MM.1S (cell line): Measurements from ENCODE around the gene CCT4.
"Not testable (repeated sequence)": the region's sequence is repeated elsewhere in the genome, so short reads cannot be mapped to it uniquely, and the experiment has no call there.

Experiments
- DNase-seq: peaks from one replicate; pipeline ENCODE4 v3.0.0-alpha.2; 2015
- H2AFZ ChIP-seq: fragments of 300-600 bp; sonication (generic); 2 replicates; pipeline ENCODE4 v1.6.0; 2016; ENCODE audit warnings: antibody characterized with exemption, low read length
- H3F3A ChIP-seq: fragments of 300-600 bp; sonication (generic); 2 replicates; pipeline ENCODE4 v1.6.1; 2016; ENCODE audit warnings: mild to moderate bottlenecking, antibody characterized with exemption, low read length, moderate library complexity, mixed read lengths; ENCODE audit not compliant: insufficient read depth
- H3K27ac ChIP-seq: fragments of 300-600 bp; sonication (generic); 2 replicates; pipeline ENCODE4 v1.5.1; 2016; ENCODE audit warnings: mild to moderate bottlenecking, low read length
- H3K27me3 ChIP-seq: fragments of 300-600 bp; sonication (generic); replicated peaks from 2 replicates; pipeline ENCODE4 v1.6.0; 2016; ENCODE audit warnings: low read length; ENCODE audit not compliant: insufficient read depth
- H3K36me3 ChIP-seq: fragments of 300-600 bp; sonication (generic); replicated peaks from 2 replicates; pipeline ENCODE4 v1.6.1; 2016; ENCODE audit warnings: mild to moderate bottlenecking, low read length, mixed read lengths; ENCODE audit not compliant: insufficient read depth
- H3K4me1 ChIP-seq: fragments of 300-600 bp; sonication (generic); 2 replicates; pipeline ENCODE4 v1.6.1; 2016; ENCODE audit warnings: low read length, mixed read lengths
- H3K4me2 ChIP-seq: fragments of 300-600 bp; sonication (generic); 2 replicates; pipeline ENCODE4 v1.6.0; 2016; ENCODE audit warnings: low read depth, low read length
- H3K4me3 ChIP-seq: fragments of 300-600 bp; sonication (generic); 2 replicates; pipeline ENCODE4 v1.5.1; 2016; ENCODE audit warnings: low read length, mixed read lengths
- H3K79me2 ChIP-seq: fragments of 300-600 bp; sonication (generic); 2 replicates; pipeline ENCODE4 v1.6.1; 2016; ENCODE audit warnings: mixed run types, low read length, mixed read lengths
- H3K9ac ChIP-seq: fragments of 300-600 bp; sonication (generic); 2 replicates; pipeline ENCODE4 v1.6.1; 2016; ENCODE audit warnings: low read length, mixed read lengths
- H3K9me2 ChIP-seq: fragments of 300-600 bp; sonication (generic); replicated peaks from 2 replicates; pipeline ENCODE4 v1.6.1; 2016; ENCODE audit warnings: mild to moderate bottlenecking, low read length, mixed read lengths; ENCODE audit not compliant: insufficient read depth
- H3K9me3 ChIP-seq: fragments of 300-600 bp; sonication (generic); replicated peaks from 2 replicates; pipeline ENCODE4 v1.6.1; 2016; ENCODE audit warnings: mild to moderate bottlenecking, low read length, mixed read lengths; ENCODE audit not compliant: insufficient read depth
- H4K20me1 ChIP-seq: fragments of 300-600 bp; sonication (generic); 2 replicates; pipeline ENCODE4 v1.6.1; 2016; ENCODE audit warnings: mild to moderate bottlenecking, low read length, moderate library complexity, mixed read lengths; ENCODE audit not compliant: insufficient read depth
- EZH2 ChIP-seq: fragments of 300-600 bp; sonication (generic); optimal IDR thresholded peaks from 2 replicates; pipeline ENCODE3; 2017; ENCODE audit warnings: low read depth, mild to moderate bottlenecking, antibody characterized with exemption, low read length, mixed read lengths
- EZH2phosphoT487 ChIP-seq: fragments of 300-600 bp; sonication (generic); IDR thresholded peaks from 2 replicates; pipeline ENCODE4 v1.6.1; 2018; ENCODE audit warnings: antibody characterized with exemption, low read length
- TF ChIP-seq, protein P1 (sequence below): fragments of 300-600 bp; sonication (generic); IDR thresholded peaks from 2 replicates; pipeline ENCODE4 v1.5.1; 2016; ENCODE audit warnings: antibody characterized with exemption, low read length, mixed read lengths

Gene CCT4

DNA sequence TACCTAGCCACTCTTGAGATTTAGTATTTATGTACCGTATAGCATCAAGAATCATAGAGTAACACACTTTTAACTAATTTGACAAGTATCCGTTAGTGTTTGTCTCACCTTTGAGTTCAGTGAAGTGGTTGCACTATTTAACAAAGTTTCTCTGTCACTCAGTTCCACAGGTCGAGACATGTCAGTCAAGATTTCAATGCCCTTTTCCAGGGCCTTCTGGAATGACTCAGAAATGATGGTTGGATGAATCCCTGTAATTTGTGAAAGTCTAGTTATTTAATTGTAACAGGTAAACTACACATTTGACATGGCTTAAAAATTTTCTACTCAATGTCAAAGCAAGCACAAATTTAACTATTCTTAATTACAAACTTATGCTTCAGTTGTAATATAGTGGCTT, 9.7 kb downstream of the CCT4 start:
- no peak for DNase-seq
- Histone ChIP-seq H4K20me1 (0 out of 2 replicates have a peak, but pooled peaks cover 3% of the 10 kb centered on the region), H3K36me3 (peaks cover 18% of the 10 kb centered on the region; the same call in 1 of the 2 replicates), H3K79me2 (peaks cover 55% of the 10 kb centered on the region), H3K4me3 (no peak overlapping the region), H3F3A (no peaks in the 10 kb centered on the region; the same call in 1 of the 2 replicates), H3K9ac (no peak overlapping the region), H3K4me2 (no peak overlapping the region), H3K9me2 (no peaks in the 10 kb centered on the region), H3K27ac (no peak overlapping the region), H3K9me3 (no peaks in the 10 kb centered on the region), H3K4me1 (no peaks in the 10 kb centered on the region), H3K27me3 (no peaks in the 10 kb centered on the region), H2AFZ (no peak overlapping the region)
- no peak for TF ChIP-seq EZH2
- TF ChIP-seq EZH2phosphoT487 = no peak
- TF ChIP-seq, protein P1, sequence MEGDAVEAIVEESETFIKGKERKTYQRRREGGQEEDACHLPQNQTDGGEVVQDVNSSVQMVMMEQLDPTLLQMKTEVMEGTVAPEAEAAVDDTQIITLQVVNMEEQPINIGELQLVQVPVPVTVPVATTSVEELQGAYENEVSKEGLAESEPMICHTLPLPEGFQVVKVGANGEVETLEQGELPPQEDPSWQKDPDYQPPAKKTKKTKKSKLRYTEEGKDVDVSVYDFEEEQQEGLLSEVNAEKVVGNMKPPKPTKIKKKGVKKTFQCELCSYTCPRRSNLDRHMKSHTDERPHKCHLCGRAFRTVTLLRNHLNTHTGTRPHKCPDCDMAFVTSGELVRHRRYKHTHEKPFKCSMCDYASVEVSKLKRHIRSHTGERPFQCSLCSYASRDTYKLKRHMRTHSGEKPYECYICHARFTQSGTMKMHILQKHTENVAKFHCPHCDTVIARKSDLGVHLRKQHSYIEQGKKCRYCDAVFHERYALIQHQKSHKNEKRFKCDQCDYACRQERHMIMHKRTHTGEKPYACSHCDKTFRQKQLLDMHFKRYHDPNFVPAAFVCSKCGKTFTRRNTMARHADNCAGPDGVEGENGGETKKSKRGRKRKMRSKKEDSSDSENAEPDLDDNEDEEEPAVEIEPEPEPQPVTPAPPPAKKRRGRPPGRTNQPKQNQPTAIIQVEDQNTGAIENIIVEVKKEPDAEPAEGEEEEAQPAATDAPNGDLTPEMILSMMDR = no peak

DNA sequence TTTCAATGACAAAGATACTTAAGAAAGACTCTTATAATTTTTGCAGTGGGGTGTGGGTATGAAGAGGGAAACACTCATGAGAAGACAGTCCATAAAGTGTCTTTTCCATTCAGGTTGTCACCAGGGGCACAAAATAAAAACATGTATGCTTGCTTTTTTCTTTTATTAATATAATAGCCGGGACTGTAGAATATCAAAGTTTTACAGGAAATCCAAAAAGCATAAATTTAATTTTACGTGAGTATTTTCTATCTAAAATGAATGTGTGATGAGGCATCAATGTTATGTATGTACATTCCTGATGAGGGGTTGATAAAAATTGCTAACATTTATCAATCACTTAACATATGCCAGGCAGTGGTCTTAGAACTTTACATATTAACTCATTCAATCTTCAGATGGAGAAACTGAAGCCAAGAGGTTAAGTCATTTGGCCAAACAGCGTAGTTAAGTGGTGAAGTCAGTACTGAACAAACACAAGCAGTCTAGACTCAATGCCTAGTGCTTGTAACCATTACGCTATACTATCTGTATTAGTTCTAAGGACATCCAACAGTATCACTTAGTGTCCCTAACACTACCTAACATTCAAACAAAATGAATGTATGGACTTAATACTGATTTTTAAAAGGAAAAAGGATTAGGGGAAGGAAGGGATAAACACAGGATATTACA, 10.7 kb downstream of the CCT4 start:
- no peak for DNase-seq
- Histone ChIP-seq H3K4me1 (no peaks in the 10 kb centered on the region), H3K27ac (no peak overlapping the region), H3K36me3 (peaks cover 15% of the 10 kb centered on the region; the same call in 1 of the 2 replicates), H3K9me3 (no peaks in the 10 kb centered on the region), H3K4me2 (no peak overlapping the region), H3K27me3 (no peaks in the 10 kb centered on the region), H3K9me2 (no peaks in the 10 kb centered on the region), H3K79me2 (peaks cover 44% of the 10 kb centered on the region), H4K20me1 (0 out of 2 replicates have a peak, but pooled peaks cover 3% of the 10 kb centered on the region), H3K9ac (no peak overlapping the region), H3F3A (no peaks in the 10 kb centered on the region; the same call in 1 of the 2 replicates), H3K4me3 (no peak overlapping the region), H2AFZ (no peak overlapping the region)
- TF ChIP-seq EZH2 = no peak
- TF ChIP-seq, protein P1 = no peak
- no peak for TF ChIP-seq EZH2phosphoT487

DNA sequence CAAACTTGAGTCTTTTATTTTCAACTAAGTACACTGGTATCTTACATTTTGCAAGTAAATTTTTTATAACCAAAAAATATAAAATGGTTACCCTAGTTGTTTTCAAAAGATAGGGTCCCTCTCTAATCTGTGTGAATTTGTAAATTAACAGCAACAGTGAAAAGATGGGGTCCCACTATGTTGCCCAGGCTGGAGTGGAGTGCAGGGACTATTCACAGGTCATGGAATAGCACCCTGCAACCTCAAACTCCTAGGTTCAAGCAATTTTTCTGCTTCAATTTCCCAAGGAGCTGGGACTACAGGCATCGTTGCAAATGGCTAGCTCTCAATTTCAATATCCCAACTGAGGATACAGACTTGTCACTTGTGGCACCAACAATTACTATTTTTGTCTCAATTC, 12.1 kb downstream of the CCT4 start:
- H3K4me2 ChIP-seq = no peak overlapping the region
- peaks cover 19% of the 10 kb centered on the region for H3K36me3 ChIP-seq
- H3K4me1 ChIP-seq = no peaks in the 10 kb centered on the region
- no peaks in the 10 kb centered on the region; the same call in 1 of the 2 replicates for H3F3A ChIP-seq
- H3K4me3 ChIP-seq = no peak overlapping the region
- TF ChIP-seq EZH2phosphoT487 = no peak
- TF ChIP-seq, protein P1 = no peak
- no peak overlapping the region for H3K9ac ChIP-seq
- DNase-seq = no peak
- no peaks in the 10 kb centered on the region for H3K27me3 ChIP-seq
- no peak overlapping the region for H2AFZ ChIP-seq
- 0 out of 2 replicates have a peak, but pooled peaks cover 3% of the 10 kb centered on the region for H4K20me1 ChIP-seq
- H3K79me2 ChIP-seq = peaks cover 41% of the 10 kb centered on the region
- no peak overlapping the region for H3K27ac ChIP-seq
- no peaks in the 10 kb centered on the region for H3K9me3 ChIP-seq
- no peaks in the 10 kb centered on the region for H3K9me2 ChIP-seq

DNA sequence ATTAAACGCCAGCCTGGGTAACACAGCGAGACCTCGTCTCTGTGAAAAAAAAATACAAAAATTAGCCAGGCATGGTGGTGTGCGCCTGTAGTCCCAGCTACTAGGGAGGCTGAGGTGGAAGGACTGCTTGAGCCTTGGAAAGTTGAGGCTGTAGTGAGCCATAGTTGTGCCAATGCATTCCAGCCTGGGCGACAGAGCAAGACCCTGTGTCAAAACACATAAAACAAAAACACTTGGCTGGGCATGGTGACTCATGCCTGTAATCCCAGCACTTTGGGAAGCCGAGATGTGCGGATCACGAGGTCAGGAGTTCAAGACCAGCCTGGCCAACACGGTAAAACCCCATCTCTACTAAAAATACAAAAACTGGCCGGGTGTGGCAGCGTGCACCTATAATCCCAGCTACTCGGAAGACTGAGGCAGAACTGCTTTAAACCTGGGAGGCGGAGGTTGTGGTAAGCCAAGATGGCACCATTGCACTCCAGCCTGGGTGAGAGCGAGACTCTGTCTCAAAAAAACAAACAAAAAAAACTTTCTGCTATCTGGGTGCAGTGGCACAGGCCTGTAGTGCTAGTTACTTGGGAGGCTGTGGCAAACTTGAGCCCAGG, 21.9 kb downstream of the CCT4 start:
- not testable (repeated sequence) for H3K9me2 ChIP-seq, H3K9me3 ChIP-seq, H2AFZ ChIP-seq, H3K4me1 ChIP-seq, H3K27me3 ChIP-seq, H3F3A ChIP-seq, H3K79me2 ChIP-seq, H3K4me2 ChIP-seq, H3K27ac ChIP-seq, DNase-seq, H4K20me1 ChIP-seq, H3K4me3 ChIP-seq, H3K9ac ChIP-seq
- peaks cover 12% of the 10 kb centered on the region for H3K36me3 ChIP-seq
